DMS53 treated with DMSO at 0.1 percent for 48 hours (cell line): ENCODE data around the gene IL1RAPL2.
"Not testable (repeated sequence)": the region's sequence is repeated elsewhere in the genome, so short reads cannot be mapped to it uniquely, and the experiment has no call there.

ENCODE experiments used
- DNase-seq: peaks from one replicate; lab custom pipeline; 2025; ENCODE audit not compliant: unreplicated experiment; lab: John Stamatoyannopoulos, UW

The IL1RAPL2 gene

DNA sequence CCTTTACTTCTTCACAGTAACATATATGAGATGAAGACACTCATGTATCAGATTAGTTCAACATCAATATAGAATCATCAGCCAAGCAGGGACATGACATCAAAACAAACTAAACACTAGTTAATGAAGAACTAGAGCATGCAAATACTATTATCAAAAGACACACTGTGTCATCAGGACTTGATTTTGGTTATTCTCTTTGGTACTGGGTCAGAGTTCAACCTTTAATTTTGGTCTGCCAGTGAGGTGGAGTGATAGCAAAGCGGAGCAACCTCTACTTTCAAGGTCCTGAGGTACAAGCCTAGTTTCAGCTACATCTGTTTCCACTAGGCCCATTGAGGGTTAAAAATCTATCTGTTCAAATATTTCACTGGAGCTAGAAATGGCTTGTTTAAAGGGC is 584.0 kb downstream of the IL1RAPL2 start:
- DNase-seq: no peak

DNA sequence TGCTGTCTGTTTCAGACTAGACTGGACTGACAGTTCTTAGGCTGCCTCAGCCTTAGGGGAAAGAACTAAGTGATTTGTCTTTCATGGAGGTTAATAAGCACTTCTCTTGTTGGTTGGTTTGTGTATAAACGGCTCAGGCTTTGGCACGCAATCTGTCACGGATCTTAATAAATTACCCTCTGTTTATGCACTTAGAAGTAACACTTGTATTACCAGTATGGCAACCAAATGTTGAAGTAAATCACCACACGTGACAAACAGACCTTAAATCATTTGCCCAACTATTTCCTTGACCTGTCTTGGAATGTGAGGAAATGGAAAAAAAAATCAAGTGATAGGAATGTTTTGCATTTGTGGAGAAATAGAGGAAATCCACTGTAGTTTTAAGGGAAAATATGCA is 584.6 kb downstream of the IL1RAPL2 start:
- DNase-seq: no peak

DNA sequence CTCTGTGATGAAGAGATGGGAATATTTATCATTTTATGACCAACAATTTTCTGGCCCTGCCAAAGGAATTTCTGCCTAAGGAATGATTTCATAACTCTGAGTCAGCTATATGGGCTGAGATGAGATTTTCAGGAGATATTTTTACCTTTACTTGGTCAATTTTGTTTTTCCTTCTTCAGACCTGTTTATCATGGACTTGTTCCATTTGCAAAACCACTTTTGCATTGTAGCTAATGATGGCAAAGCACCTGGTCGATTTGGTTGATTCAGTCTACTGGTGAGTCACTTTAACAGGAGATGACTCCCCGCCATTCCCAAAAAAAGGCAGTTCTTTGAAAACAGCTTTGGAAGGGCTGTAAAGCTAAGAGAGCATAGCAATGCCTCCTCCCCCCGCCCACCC is 601.2 kb downstream of the IL1RAPL2 start:
- no peak for DNase-seq

DNA sequence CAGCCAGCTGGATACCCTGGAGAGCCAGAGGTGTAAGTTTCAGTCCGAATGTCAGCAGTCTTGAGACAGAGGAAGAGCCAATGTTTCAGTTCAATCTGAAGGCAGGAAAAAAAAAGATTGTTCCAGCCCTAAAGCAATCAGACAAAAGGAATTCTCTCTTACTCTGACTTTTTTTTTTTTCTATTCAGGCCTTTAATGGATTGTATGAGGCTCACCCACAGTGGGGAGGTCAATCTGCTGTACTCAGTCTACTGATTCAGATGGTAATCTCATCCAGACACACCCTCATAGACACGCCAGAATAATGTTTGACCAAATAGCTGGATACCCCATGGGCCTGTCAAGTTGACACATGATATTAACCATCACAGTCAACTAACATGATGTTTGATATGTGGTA is 602.6 kb downstream of the IL1RAPL2 start:
- DNase-seq: no peak

DNA sequence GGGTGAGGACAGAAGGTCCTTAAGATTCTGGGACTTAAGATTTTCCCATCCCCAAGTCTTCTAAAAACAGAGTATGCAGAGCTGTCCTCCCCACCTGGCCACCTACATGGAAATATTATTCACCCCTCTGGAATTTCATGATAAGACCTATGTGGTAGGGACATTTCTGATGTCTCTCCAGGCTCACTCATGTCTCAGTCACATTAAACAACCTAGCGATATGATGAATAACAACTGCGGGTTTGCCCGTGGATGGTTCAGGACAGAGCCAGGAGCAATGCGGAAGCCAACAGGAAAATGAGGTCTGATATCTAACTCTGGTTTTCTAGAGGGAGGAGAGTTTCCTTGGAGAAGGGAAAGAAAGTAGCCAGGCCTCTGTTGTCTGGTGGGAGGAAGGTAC is 607.1 kb downstream of the IL1RAPL2 start:
- DNase-seq: no peak

DNA sequence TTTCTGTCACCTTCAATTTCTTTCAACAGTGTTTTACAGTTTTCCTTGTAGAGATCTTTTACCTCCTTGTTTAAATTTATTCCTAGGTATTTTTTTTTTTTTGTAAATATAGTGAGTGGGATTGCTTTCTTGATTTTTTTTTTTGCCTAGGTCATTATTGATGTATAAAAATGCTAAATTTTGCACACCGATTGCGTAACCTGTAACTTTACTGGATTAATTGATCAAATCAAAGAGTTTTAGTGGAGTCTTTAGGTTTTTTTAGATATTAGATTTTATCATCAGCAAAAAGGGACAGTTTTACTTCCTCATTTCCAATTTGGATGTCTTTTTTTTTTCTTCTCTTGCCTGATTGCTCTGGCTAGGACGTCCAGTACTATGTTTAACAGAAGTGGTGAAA is 613.6 kb downstream of the IL1RAPL2 start:
- DNase-seq: no peak

DNA sequence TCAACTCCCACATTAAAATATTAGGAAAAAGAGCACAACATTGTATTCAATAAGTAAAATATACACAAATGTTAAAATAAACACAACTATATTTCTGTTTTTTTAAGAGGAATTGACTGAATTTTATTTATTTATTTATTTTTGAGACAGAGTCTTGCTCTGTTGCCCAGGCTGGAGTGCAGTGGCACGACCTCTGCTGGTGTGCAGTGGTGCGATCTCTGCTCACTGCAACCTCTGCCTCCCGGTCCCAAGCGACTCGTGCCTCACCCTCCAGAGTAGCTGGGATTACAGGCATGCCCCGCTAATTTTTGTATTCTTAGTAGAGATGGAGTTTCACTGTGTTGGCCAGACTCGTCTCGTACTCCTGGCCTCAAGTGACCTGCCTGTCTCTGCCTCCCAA is 623.1 kb downstream of the IL1RAPL2 start:
- DNase-seq: no peak

DNA sequence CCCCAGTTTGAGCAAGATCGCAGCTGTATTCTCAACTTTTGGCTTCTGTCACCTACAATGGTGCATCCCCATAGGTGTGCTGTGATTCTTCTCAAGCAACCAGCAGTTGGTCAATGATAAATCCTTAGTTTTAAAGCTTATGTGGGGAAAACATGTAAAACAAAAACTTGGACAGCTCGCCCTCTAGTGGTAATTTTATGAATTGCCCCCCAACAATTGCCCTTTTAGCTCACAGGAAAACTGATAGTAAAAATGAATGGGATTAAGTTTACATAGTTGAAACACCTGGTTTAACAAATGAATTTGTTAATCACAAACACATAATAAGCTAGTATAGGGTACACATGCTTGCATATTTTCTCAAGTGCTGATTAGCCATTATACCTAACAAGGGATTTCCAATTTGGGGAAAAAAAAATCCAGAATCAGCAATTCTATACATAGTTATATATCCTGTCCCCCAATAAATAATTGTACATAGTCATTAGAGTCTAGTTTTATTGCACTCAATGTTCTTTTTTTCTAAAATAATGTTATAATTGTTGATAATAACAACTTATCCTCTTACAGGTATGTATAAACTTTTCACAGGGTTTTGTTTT is 624.4 kb downstream of the IL1RAPL2 start:
- peak; percentile 20 for DNase-seq

DNA sequence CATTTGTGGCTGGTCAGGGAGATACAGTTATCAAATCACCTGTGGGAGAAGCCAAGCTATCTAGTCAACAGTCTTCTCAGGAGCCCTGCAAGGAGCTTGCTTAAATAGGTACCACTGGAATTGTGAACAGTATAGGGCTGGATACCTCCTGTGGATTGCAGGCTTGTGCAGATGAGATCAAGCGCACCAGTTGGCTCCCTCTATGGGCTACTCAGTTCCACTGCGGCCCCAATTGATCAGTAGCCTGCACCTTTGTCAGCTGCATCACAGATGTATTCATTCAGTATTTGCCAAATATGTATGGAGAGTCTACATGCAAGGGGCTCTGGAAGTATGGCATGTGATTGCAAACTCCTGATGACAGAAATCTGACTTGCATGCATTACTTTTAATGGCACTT is 625.9 kb downstream of the IL1RAPL2 start:
- DNase-seq: peak; percentile 29

DNA sequence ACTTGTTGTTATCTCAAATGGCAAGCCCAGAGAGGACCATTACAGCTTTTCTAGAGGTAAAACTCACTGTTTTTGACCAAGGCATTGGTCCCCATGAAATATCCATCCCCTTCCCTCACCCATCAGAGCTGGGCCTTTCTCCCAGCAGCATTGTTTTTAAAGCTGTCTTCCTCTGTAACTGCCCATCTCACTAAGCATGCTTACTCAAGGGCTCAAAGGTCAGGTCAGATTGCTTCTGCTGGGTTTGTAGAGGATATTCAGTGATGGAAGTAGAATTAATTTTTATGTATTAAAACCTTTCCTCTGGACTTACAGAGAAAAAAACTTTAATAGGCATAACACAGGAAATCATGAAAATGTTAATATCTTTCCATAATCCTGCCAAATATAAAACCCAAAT is 643.4 kb downstream of the IL1RAPL2 start:
- no peak for DNase-seq

DNA sequence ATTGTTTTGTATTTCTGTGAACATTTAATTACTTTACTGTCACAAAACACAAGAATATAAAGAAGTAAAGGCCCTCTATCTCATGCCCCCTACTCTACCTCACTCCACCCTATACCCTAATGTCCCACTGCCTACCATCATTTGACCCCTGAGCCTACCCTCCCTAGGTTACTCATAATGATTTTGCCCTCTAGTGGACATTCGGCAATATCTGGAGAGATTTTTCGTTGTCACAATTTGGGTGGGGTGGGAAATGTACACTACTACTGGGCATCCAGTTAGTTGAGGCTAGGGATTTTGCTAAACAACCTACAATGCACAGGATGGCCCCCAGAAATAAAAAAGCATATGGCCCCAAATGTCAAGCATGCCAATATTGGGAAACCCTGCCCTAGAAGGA is 644.3 kb downstream of the IL1RAPL2 start:
- DNase-seq: no peak

DNA sequence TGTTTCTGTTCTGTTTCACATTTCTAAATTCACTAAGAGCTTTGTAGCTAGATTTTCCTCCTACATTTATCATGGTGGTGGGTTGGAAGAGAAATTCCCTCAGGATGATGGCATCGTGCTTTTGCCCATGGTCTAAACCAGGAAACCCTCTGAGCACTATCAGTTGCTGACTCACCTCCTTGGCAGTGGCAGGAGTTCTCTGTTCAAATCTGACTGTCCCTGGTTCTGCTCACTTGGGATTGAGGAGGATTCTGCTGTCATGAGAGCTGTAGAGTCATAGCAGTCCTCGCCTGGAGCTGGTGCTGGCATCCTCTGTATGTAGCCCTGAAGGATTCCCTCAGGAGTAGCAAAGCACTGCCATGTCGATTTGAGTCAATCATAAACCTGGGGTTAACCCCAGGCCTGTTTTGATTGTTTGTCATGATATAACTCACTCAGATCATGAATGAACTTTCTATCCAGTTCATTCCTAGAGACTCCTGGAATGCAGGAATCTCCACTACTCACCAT is 645.1 kb downstream of the IL1RAPL2 start:
- no peak for DNase-seq

DNA sequence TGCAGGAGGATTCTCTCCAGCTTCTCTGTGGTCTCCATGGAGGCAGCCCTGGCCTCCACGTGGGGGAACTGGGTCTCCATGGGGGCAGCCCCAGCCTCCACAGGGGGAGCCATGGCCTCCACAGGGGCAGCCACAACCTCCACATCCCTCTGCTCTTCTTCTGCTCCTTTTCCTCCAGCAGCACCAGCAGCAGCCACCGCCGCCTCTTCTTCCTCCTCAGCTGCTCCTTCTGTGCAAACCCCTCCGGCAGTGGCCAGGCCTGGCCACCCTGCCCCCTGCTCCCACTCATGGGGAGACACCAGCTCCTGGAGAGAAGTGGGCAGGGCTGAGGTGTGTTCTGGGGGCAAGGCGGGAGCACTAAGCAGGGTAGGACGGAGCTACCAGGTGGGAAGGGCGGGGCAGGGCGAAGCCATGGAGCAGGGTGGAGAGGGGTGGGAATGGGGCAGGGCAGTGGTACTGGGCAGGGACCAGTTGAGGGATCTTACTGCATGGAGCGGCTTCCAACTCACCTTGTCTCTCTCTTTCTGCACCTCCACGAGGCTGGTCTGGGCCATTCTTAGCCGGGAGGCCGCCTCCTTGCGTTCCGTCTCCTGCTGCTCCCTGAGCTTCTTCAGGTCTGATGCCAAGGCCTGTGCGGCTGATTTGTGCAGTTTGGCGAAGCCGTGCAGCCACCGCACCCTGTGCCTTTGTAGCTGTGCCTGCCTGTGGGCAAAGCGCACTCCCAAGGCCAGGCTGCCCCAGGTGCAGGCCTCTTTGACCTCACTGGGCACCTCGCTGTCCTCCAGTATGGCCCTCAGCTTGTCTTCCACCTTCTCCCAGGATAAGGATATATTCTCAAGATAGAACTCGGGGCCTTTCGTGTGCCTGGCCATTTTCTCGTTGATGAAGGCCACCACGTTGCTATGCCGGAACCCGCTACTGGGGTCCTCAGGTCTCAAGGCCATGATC is 653.7 kb downstream of the IL1RAPL2 start:
- DNase-seq: no peak

DNA sequence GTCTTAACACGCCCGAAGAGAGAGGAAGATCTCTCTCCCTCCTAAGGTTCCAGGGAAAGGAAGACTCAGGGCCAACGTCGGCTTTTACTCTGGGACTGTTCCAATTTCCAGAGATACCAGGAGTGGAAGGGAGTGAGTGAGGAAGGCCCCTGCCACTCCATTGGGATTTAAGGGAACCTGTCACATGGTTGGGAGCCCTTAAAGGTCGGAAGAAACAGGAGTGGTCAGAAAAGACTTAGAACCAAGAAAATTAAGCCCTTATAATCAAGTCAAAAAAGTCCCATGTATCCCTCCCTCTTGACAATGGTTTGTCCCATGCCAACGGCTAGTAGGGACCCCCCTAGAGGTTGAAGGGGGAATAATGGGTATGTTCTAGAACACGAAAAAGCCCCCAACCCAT is 654.6 kb downstream of the IL1RAPL2 start, which contains the start of gene TEX13A:
Gene TEX13A, minus strand, starts transcription at position 59 of the 400 bp plus-strand sequence. CDS start 297 bp downstream, outside the sequence.
- DNase-seq: no peak

DNA sequence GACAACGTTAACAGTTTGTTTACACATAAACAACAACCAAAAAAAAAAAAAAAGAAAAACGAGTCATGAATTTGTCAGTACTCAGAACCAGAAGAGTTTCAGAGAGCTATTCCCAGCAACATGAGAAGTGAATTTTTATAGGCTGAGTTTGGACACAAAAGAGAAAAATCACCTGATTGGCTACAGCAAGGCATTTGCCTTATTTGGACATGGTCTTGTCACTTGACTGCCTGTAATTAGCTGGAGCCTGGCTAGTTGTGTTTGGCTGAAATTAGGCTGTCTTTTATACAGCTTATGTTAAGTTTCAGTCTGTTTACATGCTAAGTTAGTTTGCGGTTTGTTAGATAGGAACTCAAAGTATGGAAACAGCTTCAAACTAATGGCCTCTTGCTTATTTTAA is 655.4 kb downstream of the IL1RAPL2 start:
- DNase-seq: no peak

DNA sequence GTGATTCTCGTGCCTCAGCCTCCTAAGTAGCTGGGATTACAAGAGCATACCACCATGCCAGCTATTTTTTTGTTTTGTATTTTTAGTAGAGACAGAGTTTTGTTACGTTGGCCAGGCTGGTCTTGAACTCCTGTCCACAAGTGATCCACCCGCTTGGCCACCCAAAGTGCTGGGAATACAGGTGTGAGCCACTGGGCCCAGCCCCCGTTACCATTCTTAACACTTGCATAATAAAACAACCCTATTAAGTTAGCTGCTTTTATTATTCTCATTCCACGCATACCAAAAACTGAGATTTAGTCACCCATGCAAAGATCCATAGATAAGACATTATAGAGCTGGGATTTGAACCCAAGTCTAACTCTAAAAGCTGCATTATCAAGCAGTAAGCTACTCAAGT is 660.5 kb downstream of the IL1RAPL2 start:
- DNase-seq: no peak

DNA sequence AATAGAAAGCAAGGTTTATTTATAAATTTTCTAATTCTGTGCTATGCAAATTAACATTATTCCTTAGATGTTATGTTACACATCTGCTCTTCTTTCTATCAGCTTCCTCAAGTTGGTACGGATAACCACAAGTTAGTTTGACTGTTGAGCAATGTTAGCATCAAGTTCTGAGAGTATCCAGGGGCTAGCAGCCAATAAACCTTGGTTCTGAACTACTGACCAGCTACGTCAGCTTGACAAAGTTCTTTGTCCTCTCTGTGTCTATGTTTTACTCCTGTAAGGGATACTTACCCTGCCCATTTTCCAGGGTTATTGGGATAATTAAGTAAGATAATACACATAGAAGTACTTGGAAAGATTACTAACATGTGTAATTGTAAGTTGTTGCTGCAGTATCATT is 662.6 kb downstream of the IL1RAPL2 start:
- no peak for DNase-seq

DNA sequence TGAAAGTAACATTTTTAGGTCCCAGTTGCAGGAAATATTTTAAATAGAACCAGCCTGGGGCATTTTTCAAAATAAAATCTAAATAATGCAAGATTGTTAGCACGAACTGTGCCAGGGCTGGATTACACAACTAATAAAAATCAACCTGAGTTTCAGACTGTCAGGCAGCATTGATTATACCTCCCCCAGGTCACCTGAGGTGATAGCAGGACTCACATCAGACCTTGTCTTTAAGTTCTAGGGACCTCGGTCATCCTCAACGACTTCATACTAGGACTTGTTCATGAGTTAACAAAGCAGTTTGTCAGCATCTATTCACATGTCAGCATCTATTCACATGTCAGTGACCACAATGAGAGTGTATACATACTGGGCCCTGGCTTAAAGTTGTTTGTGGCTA is 663.1 kb downstream of the IL1RAPL2 start:
- no peak for DNase-seq

DNA sequence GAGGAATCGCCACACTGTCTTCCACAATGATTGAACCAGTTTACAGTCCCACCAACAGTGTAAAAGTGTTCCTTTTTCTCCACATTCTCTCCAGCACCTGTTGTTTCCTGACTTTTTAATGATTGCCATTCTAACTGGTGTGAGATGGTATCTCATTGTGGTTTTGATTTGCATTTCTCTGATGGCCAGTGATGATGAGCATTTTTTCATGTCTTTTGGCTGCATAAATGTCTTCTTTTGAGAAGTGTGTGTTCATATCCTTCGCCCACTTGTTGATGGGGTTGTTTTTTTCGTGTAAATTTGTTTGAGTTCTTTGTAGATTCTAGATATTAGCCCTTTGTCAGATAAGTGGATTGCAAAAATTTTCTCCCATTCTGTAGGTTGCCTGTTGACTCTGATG is 671.4 kb downstream of the IL1RAPL2 start:
- DNase-seq: not testable (repeated sequence)

DNA sequence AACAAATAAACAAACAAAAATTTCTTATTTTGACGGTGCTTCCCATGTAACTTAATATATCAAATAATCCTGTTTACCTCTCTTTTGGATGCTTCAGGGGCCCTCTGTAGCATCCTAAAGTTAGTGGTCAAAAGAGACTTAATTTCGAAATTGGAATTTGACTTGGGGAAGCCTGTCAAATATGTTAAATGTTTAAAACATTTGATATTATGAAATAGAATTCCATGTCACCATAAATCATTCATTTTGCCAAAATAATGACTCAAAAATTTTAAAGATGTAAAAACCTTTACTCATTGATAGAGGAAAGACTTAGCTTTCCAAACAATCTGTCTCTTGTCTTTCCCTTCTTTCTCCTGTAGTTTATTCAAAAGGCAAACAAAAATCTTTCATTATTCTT is 675.1 kb downstream of the IL1RAPL2 start:
- no peak for DNase-seq

DNA sequence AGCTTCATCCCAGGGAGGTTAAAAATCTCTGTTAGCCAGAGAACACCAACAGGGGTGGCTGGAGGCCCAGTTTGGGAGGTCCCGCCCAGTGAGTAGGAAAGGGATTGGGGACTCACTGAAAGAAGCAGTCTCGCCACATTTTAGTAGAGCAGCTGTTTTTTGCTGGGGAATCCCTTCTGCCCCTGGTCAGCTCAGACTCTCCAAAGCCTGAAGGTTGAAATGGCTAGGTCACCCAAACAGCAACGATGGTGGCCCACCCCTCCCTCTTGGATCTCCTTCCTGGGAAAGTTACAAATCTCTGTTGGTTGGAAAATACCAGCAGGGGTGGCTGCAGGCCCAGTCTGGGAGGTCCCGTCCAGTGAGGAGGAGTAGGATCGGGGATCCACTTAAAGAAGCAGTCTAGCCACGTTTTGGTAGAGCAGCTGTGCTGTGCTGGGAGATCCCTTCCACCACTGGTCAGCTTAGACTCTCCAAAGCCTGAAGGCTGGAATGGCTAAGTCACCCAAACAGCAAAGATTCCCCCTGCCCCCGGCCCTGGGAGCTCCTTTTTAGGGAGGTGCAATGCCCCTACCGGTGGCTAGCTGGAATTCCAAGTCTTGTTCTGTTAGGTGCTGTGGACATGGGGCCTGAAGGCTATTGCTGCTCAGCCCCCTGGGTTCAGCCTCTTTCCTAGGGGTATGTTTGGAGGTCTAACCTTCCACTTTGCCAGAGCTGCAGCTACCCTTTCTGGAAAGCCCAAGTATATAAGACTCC is 694.5 kb downstream of the IL1RAPL2 start:
- DNase-seq: no peak

DNA sequence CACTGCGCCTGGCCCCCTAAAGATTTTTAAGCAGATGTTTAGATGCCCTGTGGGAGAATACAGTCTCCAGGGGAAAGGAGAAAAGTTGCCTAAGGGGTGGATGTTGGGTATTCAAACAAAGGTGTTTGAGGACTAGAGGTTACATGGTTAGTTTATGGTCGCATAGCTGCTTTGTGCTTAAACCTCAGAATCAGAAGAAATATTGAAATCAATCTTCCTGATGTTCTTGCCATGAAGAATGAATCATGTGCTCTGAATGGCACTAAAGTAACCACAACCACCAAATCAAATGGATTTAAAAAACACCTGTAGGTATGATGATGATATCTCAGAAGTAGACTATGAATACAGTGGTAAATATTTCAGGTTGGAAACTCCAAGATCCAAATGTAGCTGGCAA is 697.2 kb downstream of the IL1RAPL2 start:
- DNase-seq: no peak
